ENCODE data around the gene KCNMA1. TPM values are rescaled to one million over a fixed set of nuclear protein-coding genes. Genes with fewer than 3 reads are reported as not detected.
A peak's percentile ranks its signal among the peaks of the same experiment; 100 is the strongest.
"Not testable (repeated sequence)": the region's sequence is repeated elsewhere in the genome, so short reads cannot be mapped to it uniquely, and the experiment has no call there.

The KCNMA1 gene
- total RNA-seq, 1 experiment from 2014 or later: 0.70 TPM

- no peaks in the 10 kb centered on the region for H3K9me2 ChIP-seq (ENCODE audit: insufficient read depth)
- H3K9me3 ChIP-seq (ENCODE audit: insufficient read depth, low read depth): no peaks in the 10 kb centered on the region
- H3K4me1 ChIP-seq (replicated peaks; ENCODE audit: insufficient read depth): no peaks in the 10 kb centered on the region; the same call in 1 of the 2 replicates
- no peaks in the 10 kb centered on the region for H3K36me3 ChIP-seq (ENCODE audit: low read depth)
- no peaks in the 10 kb centered on the region for H3K79me2 ChIP-seq (ENCODE audit: low read depth)
- H3K4me2 ChIP-seq: no peak overlapping the region
- TF ChIP-seq EZH2 (IDR thresholded peaks at IDR 0.05; ENCODE audit: low read depth): no peak
- TF ChIP-seq, protein P1, sequence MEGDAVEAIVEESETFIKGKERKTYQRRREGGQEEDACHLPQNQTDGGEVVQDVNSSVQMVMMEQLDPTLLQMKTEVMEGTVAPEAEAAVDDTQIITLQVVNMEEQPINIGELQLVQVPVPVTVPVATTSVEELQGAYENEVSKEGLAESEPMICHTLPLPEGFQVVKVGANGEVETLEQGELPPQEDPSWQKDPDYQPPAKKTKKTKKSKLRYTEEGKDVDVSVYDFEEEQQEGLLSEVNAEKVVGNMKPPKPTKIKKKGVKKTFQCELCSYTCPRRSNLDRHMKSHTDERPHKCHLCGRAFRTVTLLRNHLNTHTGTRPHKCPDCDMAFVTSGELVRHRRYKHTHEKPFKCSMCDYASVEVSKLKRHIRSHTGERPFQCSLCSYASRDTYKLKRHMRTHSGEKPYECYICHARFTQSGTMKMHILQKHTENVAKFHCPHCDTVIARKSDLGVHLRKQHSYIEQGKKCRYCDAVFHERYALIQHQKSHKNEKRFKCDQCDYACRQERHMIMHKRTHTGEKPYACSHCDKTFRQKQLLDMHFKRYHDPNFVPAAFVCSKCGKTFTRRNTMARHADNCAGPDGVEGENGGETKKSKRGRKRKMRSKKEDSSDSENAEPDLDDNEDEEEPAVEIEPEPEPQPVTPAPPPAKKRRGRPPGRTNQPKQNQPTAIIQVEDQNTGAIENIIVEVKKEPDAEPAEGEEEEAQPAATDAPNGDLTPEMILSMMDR (conservative IDR thresholded peaks at IDR 0.05): 0 out of 2 replicates have a peak, but pooled peaks have one; percentile 25
- CTCF ChIA-PET: no interaction called here
- no peak overlapping the region for H3K4me3 ChIP-seq
- no peak overlapping the region for H3K27ac ChIP-seq
- no peaks in the 10 kb centered on the region for H3K27me3 ChIP-seq (ENCODE audit: insufficient read depth, low read depth)
- BruUV-seq (replicated peaks): no TSS peak
- DNase-seq: no peak
- no peaks in the 10 kb centered on the region for H4K20me1 ChIP-seq (ENCODE audit: insufficient read depth)
- H2AFZ ChIP-seq: no peak overlapping the region
- POLR2A ChIA-PET (ENCODE audit: unreplicated experiment): no interaction called here
- intact Hi-C loops (cut with micrococcal nuclease; ENCODE audit: unreplicated experiment): no loop called here
- 0 out of 2 replicates have a peak, but pooled peaks cover 8% of the 10 kb centered on the region for H3F3A ChIP-seq (ENCODE audit: insufficient read depth, low read depth)
Observed at GRCh38 chr10:77574438-77574837, 63.2 kb downstream of the KCNMA1 start.

GRCh38 chr10:77572520-77572919 is 65.1 kb downstream of the KCNMA1 start:
- H3F3A ChIP-seq (ENCODE audit: insufficient read depth, low read depth); intact Hi-C loops (cut with micrococcal nuclease; ENCODE audit: unreplicated experiment); H2AFZ ChIP-seq; BruUV-seq (replicated peaks); H3K4me2 ChIP-seq; H3K4me1 ChIP-seq (replicated peaks; ENCODE audit: insufficient read depth); H3K4me3 ChIP-seq; CTCF ChIA-PET; H3K79me2 ChIP-seq (ENCODE audit: low read depth); H4K20me1 ChIP-seq (ENCODE audit: insufficient read depth); H3K27me3 ChIP-seq (ENCODE audit: insufficient read depth, low read depth); POLR2A ChIA-PET (ENCODE audit: unreplicated experiment); H3K36me3 ChIP-seq (ENCODE audit: low read depth); H3K9me3 ChIP-seq (ENCODE audit: insufficient read depth, low read depth); H3K27ac ChIP-seq; H3K9me2 ChIP-seq (ENCODE audit: insufficient read depth); DNase-seq: not testable (repeated sequence)

- no peaks in the 10 kb centered on the region for H3K79me2 ChIP-seq (ENCODE audit: low read depth)
- no peak overlapping the region for H3K4me3 ChIP-seq
- no peak for TF ChIP-seq EZH2 (IDR thresholded peaks at IDR 0.05; ENCODE audit: low read depth)
- no peaks in the 10 kb centered on the region for H3F3A ChIP-seq (ENCODE audit: insufficient read depth, low read depth)
- POLR2A ChIA-PET (ENCODE audit: unreplicated experiment): no interaction called here
- intact Hi-C loops (cut with micrococcal nuclease; ENCODE audit: unreplicated experiment): no loop called here
- H2AFZ ChIP-seq: no peak overlapping the region
- no peaks in the 10 kb centered on the region for H3K36me3 ChIP-seq (ENCODE audit: low read depth)
- no peaks in the 10 kb centered on the region for H3K9me2 ChIP-seq (ENCODE audit: insufficient read depth)
- H3K9me3 ChIP-seq (ENCODE audit: insufficient read depth, low read depth): no peaks in the 10 kb centered on the region
- H4K20me1 ChIP-seq (ENCODE audit: insufficient read depth): no peaks in the 10 kb centered on the region
- H3K27ac ChIP-seq: no peak overlapping the region
- BruUV-seq (replicated peaks): no TSS peak
- CTCF ChIA-PET: no interaction called here
- H3K4me1 ChIP-seq (replicated peaks; ENCODE audit: insufficient read depth): 0 out of 2 replicates have a peak, but pooled peaks cover 4% of the 10 kb centered on the region
- no peaks in the 10 kb centered on the region for H3K27me3 ChIP-seq (ENCODE audit: insufficient read depth, low read depth)
- no peak for DNase-seq
- H3K4me2 ChIP-seq: no peak overlapping the region
Observed at GRCh38 chr10:77571490-77571889, 66.1 kb downstream of the KCNMA1 start.

DNA sequence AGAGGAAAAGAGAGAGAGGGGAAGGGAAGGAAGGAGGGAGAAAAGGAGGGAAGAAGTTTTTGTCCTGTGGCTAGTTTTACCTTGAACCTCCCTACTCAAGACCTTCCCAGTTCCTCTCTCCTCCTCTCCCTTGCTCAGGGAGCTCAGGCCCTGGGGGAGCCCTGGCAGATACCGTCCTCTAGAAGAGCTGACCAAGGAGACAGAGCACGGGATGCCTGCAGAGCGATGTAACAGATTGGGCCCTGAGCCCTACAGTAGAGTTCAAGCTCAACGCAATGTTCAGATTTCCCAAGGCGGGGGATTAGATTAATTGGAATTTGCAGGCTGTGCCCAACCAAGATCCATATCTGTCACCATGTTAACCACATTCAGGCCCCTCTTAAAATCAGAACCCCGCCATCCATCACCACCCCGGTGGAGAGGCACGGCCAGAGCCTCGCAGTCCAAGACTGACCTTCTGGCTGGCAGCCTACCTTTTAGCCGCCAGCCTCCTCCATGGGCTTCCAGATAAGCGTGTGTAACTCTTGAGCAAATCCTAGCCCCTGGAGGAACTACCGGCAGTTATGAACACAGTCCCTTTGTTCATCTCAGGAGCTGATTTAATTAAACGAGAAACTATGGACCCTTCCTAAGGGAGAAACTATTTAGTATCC is 70.6 kb downstream of the KCNMA1 start:
- Histone ChIP-seq H3K9me2 (ENCODE audit: insufficient read depth) (no peaks in the 10 kb centered on the region), H3K79me2 (ENCODE audit: low read depth) (no peaks in the 10 kb centered on the region), H3K4me1 (replicated peaks; ENCODE audit: insufficient read depth) (peaks cover 34% of the 10 kb centered on the region), H3F3A (ENCODE audit: insufficient read depth, low read depth) (peaks cover 17% of the 10 kb centered on the region; the same call in 1 of the 2 replicates), H3K27ac (no peak overlapping the region), H4K20me1 (ENCODE audit: insufficient read depth) (no peaks in the 10 kb centered on the region), H3K4me2 (no peak overlapping the region), H3K36me3 (ENCODE audit: low read depth) (no peaks in the 10 kb centered on the region), H3K27me3 (ENCODE audit: insufficient read depth, low read depth) (no peaks in the 10 kb centered on the region), H2AFZ (no peak overlapping the region), H3K9me3 (ENCODE audit: insufficient read depth, low read depth) (no peaks in the 10 kb centered on the region), H3K4me3 (no peak overlapping the region)
- POLR2A ChIA-PET (ENCODE audit: unreplicated experiment): no interaction called here
- intact Hi-C loops (cut with micrococcal nuclease; ENCODE audit: unreplicated experiment): no loop called here
- no TSS peak for BruUV-seq (replicated peaks)
- TF ChIP-seq, protein P1 (conservative IDR thresholded peaks at IDR 0.05): no peak
- no peak for TF ChIP-seq EZH2 (IDR thresholded peaks at IDR 0.05; ENCODE audit: low read depth)
- CTCF ChIA-PET: no interaction called here
- peak in 1 of 2 experiments; percentile 25 for DNase-seq

All from PC-9 (cell line).